Lower leg skin (tissue), 3 donors: ENCODE data around the gene FHIP2A.

Experiments
- CTCF ChIP-seq, 3 donors: fragments of 450-650 bp; IDR thresholded peaks; one replicate each; pipeline ENCODE4 v1.5.1; 2016; ENCODE audit warnings: antibody characterized with exemption in 3 of 3, mild to moderate bottlenecking in 3 of 3, moderate library complexity in 2 of 3
- POLR2A ChIP-seq, 2 donors: fragments of 450-650 bp; IDR thresholded peaks; one replicate each; pipeline ENCODE4 v1.6.1; 2016 to 2017; ENCODE audit warnings: antibody characterized with exemption in 2 of 2, mild to moderate bottlenecking in 1 of 2, moderate library complexity in 1 of 2

GRCh38 chr10:114862456-114862855 lies 40.9 kb downstream of the FHIP2A start:
- TF ChIP-seq CTCF (IDR thresholded peaks at IDR 0.05) (no peak), POLR2A (IDR thresholded peaks at IDR 0.05) (no peak)
